ENCODE measurements around the gene FREM3. TPM values are rescaled to one million over a fixed set of nuclear protein-coding genes. Genes with fewer than 3 reads are reported as not detected.
"Not testable (repeated sequence)": the region's sequence is repeated elsewhere in the genome, so short reads cannot be mapped to it uniquely, and the experiment has no call there.

The FREM3 gene
- total RNA-seq, 6 donors from 2014 or later: 0.11 to 1.5 (median 0.30) TPM; not detected in 2

DNA sequence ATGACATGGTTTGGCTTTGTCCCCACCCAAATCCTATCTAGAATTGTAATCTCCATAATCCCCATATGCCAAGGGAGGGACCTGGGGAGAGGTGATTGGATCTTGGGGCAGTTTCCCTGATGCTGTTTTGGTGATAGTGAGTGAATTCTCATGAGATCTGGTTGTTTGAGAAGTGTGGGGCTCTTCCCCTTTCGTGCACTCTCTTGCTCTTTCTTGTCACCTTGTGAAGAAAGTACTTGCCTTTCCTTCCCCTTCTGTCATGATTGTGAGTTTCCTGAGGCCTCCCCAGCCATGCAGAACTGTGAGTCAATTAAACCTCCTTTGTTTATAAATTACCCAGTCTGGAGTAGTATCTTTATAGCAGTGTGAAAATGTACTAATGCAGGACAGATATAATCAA lies 36.4 kb upstream of the FREM3 start:
- 38 to 44% methylated on average over 1 of the region's 1 CpG for WGBS, 2 donors

DNA sequence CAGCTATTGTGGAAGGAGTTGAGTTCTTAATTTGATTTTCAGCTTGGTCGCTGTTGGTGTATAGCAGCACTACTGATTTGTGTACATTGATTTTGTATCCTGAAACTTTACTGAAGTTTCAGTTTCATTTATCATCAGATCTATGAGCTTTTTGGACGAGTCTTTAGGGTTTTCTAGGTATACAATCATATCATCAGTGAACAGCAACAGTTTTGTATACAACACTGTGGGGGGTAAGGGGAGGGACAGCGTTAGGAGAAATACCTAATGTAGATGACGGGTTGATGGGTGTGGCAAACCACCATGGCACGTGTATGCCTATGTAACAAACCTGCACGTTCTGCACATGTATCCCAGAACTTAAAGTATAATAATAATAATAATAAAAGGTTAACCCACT lies 35.6 kb upstream of the FREM3 start:
- H3K4me3 ChIP-seq; H3K27me3 ChIP-seq; H3K9me3 ChIP-seq; H3K4me1 ChIP-seq; H3K27ac ChIP-seq; ATAC-seq (ENCODE audit: low FRiP score in 2 of 2); H3K36me3 ChIP-seq; DNase-seq: not testable (repeated sequence)
- WGBS, 2 donors: 67 to 74% methylated on average over 6 of the region's 6 CpGs

More for the DNA sequence above, 36.4 kb upstream of the FREM3 start:
- Histone ChIP-seq H3K27ac (no peak overlapping the region), H3K27me3 (no peaks in the 10 kb centered on the region), H3K4me1 (no peaks in the 10 kb centered on the region), H3K36me3 (no peaks in the 10 kb centered on the region), H3K4me3 (no peak overlapping the region), H3K9me3 (no peaks in the 10 kb centered on the region)
- no peak for DNase-seq
- no peak for TF ChIP-seq POLR2A (IDR thresholded peaks at IDR 0.05)
- TF ChIP-seq POLR2AphosphoS5 (IDR thresholded peaks at IDR 0.05): no peak
- TF ChIP-seq, protein P1, sequence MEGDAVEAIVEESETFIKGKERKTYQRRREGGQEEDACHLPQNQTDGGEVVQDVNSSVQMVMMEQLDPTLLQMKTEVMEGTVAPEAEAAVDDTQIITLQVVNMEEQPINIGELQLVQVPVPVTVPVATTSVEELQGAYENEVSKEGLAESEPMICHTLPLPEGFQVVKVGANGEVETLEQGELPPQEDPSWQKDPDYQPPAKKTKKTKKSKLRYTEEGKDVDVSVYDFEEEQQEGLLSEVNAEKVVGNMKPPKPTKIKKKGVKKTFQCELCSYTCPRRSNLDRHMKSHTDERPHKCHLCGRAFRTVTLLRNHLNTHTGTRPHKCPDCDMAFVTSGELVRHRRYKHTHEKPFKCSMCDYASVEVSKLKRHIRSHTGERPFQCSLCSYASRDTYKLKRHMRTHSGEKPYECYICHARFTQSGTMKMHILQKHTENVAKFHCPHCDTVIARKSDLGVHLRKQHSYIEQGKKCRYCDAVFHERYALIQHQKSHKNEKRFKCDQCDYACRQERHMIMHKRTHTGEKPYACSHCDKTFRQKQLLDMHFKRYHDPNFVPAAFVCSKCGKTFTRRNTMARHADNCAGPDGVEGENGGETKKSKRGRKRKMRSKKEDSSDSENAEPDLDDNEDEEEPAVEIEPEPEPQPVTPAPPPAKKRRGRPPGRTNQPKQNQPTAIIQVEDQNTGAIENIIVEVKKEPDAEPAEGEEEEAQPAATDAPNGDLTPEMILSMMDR (IDR thresholded peaks at IDR 0.05): no peak
- no peak for TF ChIP-seq EP300 (IDR thresholded peaks at IDR 0.05)
- ATAC-seq (ENCODE audit: low FRiP score in 2 of 2): no peak

DNA sequence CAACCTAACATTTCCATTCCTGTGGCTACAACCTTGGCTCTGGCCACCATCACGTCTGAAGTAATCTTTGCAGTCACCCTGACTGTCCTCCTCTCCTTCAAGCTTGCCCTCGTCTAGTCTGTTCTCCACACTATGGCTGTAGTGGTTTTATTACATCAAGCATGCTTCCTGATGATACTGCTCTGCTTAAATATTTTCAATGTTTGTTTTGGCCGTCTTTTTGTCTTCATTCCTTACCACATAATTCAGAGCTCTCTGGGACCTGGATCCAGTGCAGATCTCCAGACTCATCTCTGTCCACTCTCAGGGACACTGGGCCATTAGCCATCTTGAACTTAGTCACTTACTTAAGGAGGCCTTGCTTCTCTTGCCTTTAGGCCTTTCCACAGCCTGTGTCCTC lies 27.7 kb upstream of the FREM3 start:
- DNase-seq (no peak), ATAC-seq (ENCODE audit: low FRiP score in 2 of 2) (no peak)
- Histone ChIP-seq H3K27ac (no peak overlapping the region), H3K4me1 (no peaks in the 10 kb centered on the region), H3K4me3 (no peak overlapping the region), H3K27me3 (no peaks in the 10 kb centered on the region), H3K36me3 (no peaks in the 10 kb centered on the region), H3K9me3 (no peaks in the 10 kb centered on the region)
- 56 to 59% methylated on average over 3 of the region's 3 CpGs for WGBS, 2 donors
- TF ChIP-seq, protein P1 (IDR thresholded peaks at IDR 0.05): no peak
- no peak for TF ChIP-seq POLR2AphosphoS5 (IDR thresholded peaks at IDR 0.05)

- Histone ChIP-seq H3K4me1 (no peaks in the 10 kb centered on the region), H3K27me3 (no peaks in the 10 kb centered on the region), H3K4me3 (no peak overlapping the region), H3K9me3 (no peaks in the 10 kb centered on the region), H3K36me3 (no peaks in the 10 kb centered on the region), H3K27ac (no peak overlapping the region)
- 90 to 91% methylated on average over 1 of the region's 1 CpG for WGBS, 2 donors
- DNase-seq (no peak), ATAC-seq (ENCODE audit: low FRiP score in 2 of 2) (no peak)
- TF ChIP-seq POLR2AphosphoS5 (IDR thresholded peaks at IDR 0.05) (no peak), POLR2A (IDR thresholded peaks at IDR 0.05) (no peak), EP300 (IDR thresholded peaks at IDR 0.05) (no peak)
- TF ChIP-seq, protein P1 (IDR thresholded peaks at IDR 0.05): no peak
These were observed 26.2 kb upstream of the FREM3 start for GRCh38 chr4:143726714-143727113.

DNA sequence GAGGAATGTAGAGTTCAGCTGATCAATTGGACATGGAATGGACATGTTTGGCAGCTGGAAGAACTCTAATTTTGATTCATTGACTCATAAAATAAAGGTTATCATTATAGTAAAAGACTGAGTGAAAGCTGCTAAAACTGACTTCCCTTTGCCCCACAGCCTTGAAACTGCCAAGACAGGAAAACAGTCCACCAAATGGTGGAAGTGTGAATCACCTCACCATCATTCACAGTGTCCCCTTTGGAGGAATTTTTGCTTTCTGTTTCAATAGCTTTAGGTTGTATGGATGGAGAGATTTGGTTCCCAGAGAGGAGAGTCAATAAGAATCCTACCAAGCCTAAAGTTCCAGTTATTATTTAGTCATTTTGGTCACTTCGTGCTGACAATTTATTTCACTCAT lies 20.8 kb upstream of the FREM3 start:
- TF ChIP-seq, protein P1 (IDR thresholded peaks at IDR 0.05): no peak
- no peak for TF ChIP-seq EP300 (IDR thresholded peaks at IDR 0.05)
- TF ChIP-seq POLR2AphosphoS5 (IDR thresholded peaks at IDR 0.05): no peak
- no peak for TF ChIP-seq POLR2A (IDR thresholded peaks at IDR 0.05)
- 86 to 93% methylated on average over 1 of the region's 1 CpG for WGBS, 2 donors
- Histone ChIP-seq H3K4me1 (no peaks in the 10 kb centered on the region), H3K27me3 (no peaks in the 10 kb centered on the region), H3K4me3 (no peak overlapping the region), H3K9me3 (no peaks in the 10 kb centered on the region), H3K36me3 (no peaks in the 10 kb centered on the region), H3K27ac (no peak overlapping the region)
- ATAC-seq (ENCODE audit: low FRiP score in 2 of 2): no peak
- no peak for DNase-seq

DNA sequence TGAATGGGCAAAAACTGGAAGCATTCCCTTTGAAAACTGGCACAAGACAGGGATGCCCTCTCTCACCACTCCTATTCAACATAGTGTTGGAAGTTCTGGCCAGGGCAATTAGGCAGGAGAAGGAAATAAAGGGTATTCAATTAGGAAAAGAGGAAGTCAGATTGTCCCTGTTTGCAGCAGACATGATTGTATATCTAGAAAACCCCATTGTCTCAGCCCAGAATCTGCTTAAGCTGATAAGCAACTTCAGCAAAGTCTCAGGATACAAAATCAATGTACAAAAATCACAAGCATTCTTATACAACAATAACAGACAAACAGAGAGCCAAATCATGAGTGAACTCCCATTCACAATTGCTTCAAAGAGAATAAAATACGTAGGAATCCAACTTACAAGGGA lies 18.3 kb upstream of the FREM3 start:
- not testable (repeated sequence) for H3K36me3 ChIP-seq; H3K27me3 ChIP-seq; H3K4me3 ChIP-seq; ATAC-seq (ENCODE audit: low FRiP score in 2 of 2); DNase-seq; H3K4me1 ChIP-seq; H3K9me3 ChIP-seq; H3K27ac ChIP-seq
- no CpG with 5 or more reads among the region's 1 CpG for WGBS, 2 donors
